GM10266 (cell line): ENCODE data around the gene TBC1D22A.

Experiments
- DNase-seq: peaks from one replicate; pipeline ENCODE4 v3.0.0; 2012; ENCODE audit errors: extremely low spot score
- CTCF ChIP-seq: IDR thresholded peaks from 2 replicates; pipeline ENCODE4 v1.5.1; 2012; ENCODE audit warnings: mild to moderate bottlenecking, low read depth; ENCODE audit not compliant: control insufficient read depth, insufficient read depth; ENCODE audit errors: missing control alignments

Gene TBC1D22A

GRCh38 chr22:46754110-46754799 lies 8.2 kb upstream of the TBC1D22A start:
- no peak for TF ChIP-seq CTCF
- no peak for DNase-seq

- no peak for TF ChIP-seq CTCF
- no peak for DNase-seq
Measured at GRCh38 chr22:46754826-46755225, 7.6 kb upstream of the TBC1D22A start.

- no peak for DNase-seq
- TF ChIP-seq CTCF = no peak
Measured at GRCh38 chr22:46755525-46755924, 6.9 kb upstream of the TBC1D22A start.

- DNase-seq = no peak
- TF ChIP-seq CTCF = no peak
Measured at GRCh38 chr22:46756097-46756496, 6.4 kb upstream of the TBC1D22A start.

- DNase-seq = no peak
Measured at GRCh38 chr22:46757104-46757503, 5.3 kb upstream of the TBC1D22A start.

GRCh38 chr22:46758121-46758520 lies 4.3 kb upstream of the TBC1D22A start:
- no peak for DNase-seq
- TF ChIP-seq CTCF = no peak

More at GRCh38 chr22:46757104-46757503, 5.3 kb upstream of the TBC1D22A start:
- no peak for TF ChIP-seq CTCF

GRCh38 chr22:46758867-46759290 lies 3.6 kb upstream of the TBC1D22A start:
- TF ChIP-seq CTCF = peak; percentile 79
- DNase-seq = peak; percentile 65
